Activated CD4-positive, alpha-beta T cell treated with anti-CD3 and anti-CD28 coated beads for 48 hours (primary cell): ENCODE data around the gene LRRN3.

ENCODE experiments used
- DNase-seq: peaks from one replicate; pipeline ENCODE4 v3.0.0-alpha.2; 2020

The LRRN3 gene

GRCh38 chr7:111173528-111173927 is 82.6 kb downstream of the LRRN3 start:
- no peak for DNase-seq

GRCh38 chr7:111173990-111174389 is 83.1 kb downstream of the LRRN3 start:
- DNase-seq = no peak

DNA sequence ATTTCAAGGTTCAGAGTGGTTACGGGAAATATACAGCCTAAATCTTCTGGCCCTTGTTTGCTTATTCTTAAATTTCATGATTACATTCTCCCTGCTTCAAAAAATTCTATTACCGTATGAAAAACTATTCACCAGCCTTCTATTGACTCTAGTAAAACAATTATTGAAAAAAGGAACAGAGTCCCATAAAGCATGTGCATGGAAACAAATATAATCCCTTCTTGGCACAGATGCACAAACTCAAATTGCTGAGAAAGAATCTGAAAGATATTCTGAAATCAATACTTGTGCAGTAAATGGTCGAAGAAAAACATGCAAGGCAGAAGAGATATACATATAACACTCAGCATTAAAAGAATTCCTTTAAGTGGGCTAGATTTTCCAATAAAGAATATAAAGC is 83.6 kb downstream of the LRRN3 start:
- no peak for DNase-seq
